NCI-H2029 treated with DMSO at 0.1 percent for 48 hours (cell line): ENCODE measurements around the gene SSRP1.
"Not testable (repeated sequence)": the region's sequence is repeated elsewhere in the genome, so short reads cannot be mapped to it uniquely, and the experiment has no call there.

ENCODE experiments used
- DNase-seq: peaks from one replicate; lab custom pipeline; 2025; lab: John Stamatoyannopoulos, UW

SSRP1 gene

GRCh38 chr11:57335343-57336110 lies at the start of gene SSRP1:
SSRP1 (minus strand) TSS chr11:57335892; CDS start chr11:57335121, 771 bp downstream.
- DNase-seq = peak; percentile 32

- no peak for DNase-seq
These were observed 45.3 kb upstream of the SSRP1 start, which contains the start of gene PRG3 for GRCh38 chr11:57380975-57381374. PRG3 (minus strand) TSS chr11:57381150; CDS start chr11:57380708, 442 bp downstream.

- no peak for DNase-seq
These were observed 44.0 kb upstream of the SSRP1 start for GRCh38 chr11:57379732-57380131.

GRCh38 chr11:57378186-57378585 lies 42.5 kb upstream of the SSRP1 start:
- DNase-seq = no peak

- DNase-seq = no peak
These were observed 41.4 kb upstream of the SSRP1 start for GRCh38 chr11:57377107-57377506.

- no peak for DNase-seq
These were observed 40.7 kb upstream of the SSRP1 start for GRCh38 chr11:57376095-57377090.

- no peak for DNase-seq
These were observed 39.8 kb upstream of the SSRP1 start for GRCh38 chr11:57375490-57375889.

- no peak for DNase-seq
These were observed 39.3 kb upstream of the SSRP1 start for GRCh38 chr11:57374966-57375365.

- DNase-seq = no peak
These were observed 37.5 kb upstream of the SSRP1 start for GRCh38 chr11:57373146-57373545.

- DNase-seq = no peak
These were observed 35.2 kb upstream of the SSRP1 start for GRCh38 chr11:57370941-57371340.

GRCh38 chr11:57370251-57370650 lies 34.6 kb upstream of the SSRP1 start:
- DNase-seq = no peak

- no peak for DNase-seq
These were observed 33.1 kb upstream of the SSRP1 start for GRCh38 chr11:57368845-57369232.

- DNase-seq = peak; percentile 57
These were observed 32.6 kb upstream of the SSRP1 start for GRCh38 chr11:57368106-57368844.

- no peak for DNase-seq
These were observed 29.4 kb upstream of the SSRP1 start for GRCh38 chr11:57364851-57365660.

- DNase-seq = no peak
These were observed 27.7 kb upstream of the SSRP1 start for GRCh38 chr11:57363131-57364080.

- peak; percentile 20 for DNase-seq
These were observed 26.2 kb upstream of the SSRP1 start for GRCh38 chr11:57361926-57362325.

GRCh38 chr11:57361420-57361819 lies 25.7 kb upstream of the SSRP1 start:
- not testable (repeated sequence) for DNase-seq

GRCh38 chr11:57360991-57361390 lies 25.3 kb upstream of the SSRP1 start:
- no peak for DNase-seq

- DNase-seq = no peak
These were observed 24.4 kb upstream of the SSRP1 start for GRCh38 chr11:57359896-57360690.
